ENCODE measurements around the gene HMGB2. TPM values are rescaled to one million over a fixed set of nuclear protein-coding genes. Genes with fewer than 3 reads are reported as not detected.

The HMGB2 gene
- total RNA-seq, 1 donor from 2014 or later = 489 TPM

GRCh38 chr4:173291899-173292298 is 42.3 kb downstream of the HMGB2 start:
- intact Hi-C loops (cut with micrococcal nuclease) = loop anchor here (10.0 kb wide), 1 partner anchor 463 kb away; no protein-coding TSS in a partner anchor

- intact Hi-C loops (cut with micrococcal nuclease) = loop anchor here (2.0 kb wide), 2 partner anchors 29 to 121 kb away; partner anchors contain the start of gene GALNT7
These were observed 44.8 kb downstream of the HMGB2 start for GRCh38 chr4:173289353-173289727.

- intact Hi-C loops (cut with micrococcal nuclease) = loop anchor here (1.0 to 2.0 kb wide), 7 partner anchors 12 to 276 kb away; partner anchors contain the start of genes GALNT7 and HMGB2
These were observed 45.3 kb downstream of the HMGB2 start for GRCh38 chr4:173288698-173289352.

GRCh38 chr4:173288296-173288695 is 45.9 kb downstream of the HMGB2 start:
- intact Hi-C loops (cut with micrococcal nuclease) = loop anchor here (1.0 to 2.0 kb wide), 7 partner anchors 13 to 275 kb away; partner anchors contain the start of genes GALNT7 and HMGB2

- intact Hi-C loops (cut with micrococcal nuclease) = no loop called here
These were observed 46.7 kb downstream of the HMGB2 start for GRCh38 chr4:173287486-173287885.

- intact Hi-C loops (cut with micrococcal nuclease) = no loop called here
These were observed 49.7 kb downstream of the HMGB2 start for GRCh38 chr4:173284463-173284862.

- intact Hi-C loops (cut with micrococcal nuclease) = no loop called here
These were observed 51.5 kb downstream of the HMGB2 start for GRCh38 chr4:173282626-173283025.

- intact Hi-C loops (cut with micrococcal nuclease) = no loop called here
These were observed 51.9 kb downstream of the HMGB2 start for GRCh38 chr4:173282256-173282562.

- intact Hi-C loops (cut with micrococcal nuclease) = loop anchor here (1.0 kb wide), 1 partner anchor 268 kb away; no protein-coding TSS in a partner anchor
These were observed 52.5 kb downstream of the HMGB2 start for GRCh38 chr4:173281406-173282255.

Other genes starting within 250 kb of the HMGB2 start
- gene GALNT7, start 165.5 kb downstream of the HMGB2 start, total RNA-seq = 16.5 and 18.6 TPM in 2 replicates
- gene SAP30, start 36.6 kb upstream of the HMGB2 start, total RNA-seq = 20.1 and 22.5 TPM in 2 replicates
- gene SCRG1, start 64.8 kb upstream of the HMGB2 start, total RNA-seq = not detected in 2 replicates
- not detected in 2 replicates for gene HAND2, start 195.9 kb upstream of the HMGB2 start, total RNA-seq

Data from T-helper 1 cell treated with Interleukin-12 subunit alpha and Interleukin-12 subunit beta and Interleukin-4 antibody, amounts not matched to agents 30 ng/mL and 1 ng/mL, for 36 hours (primary cell).